ENCODE results near the gene GAS2L2. TPM values are rescaled to one million over a fixed set of nuclear protein-coding genes. Genes with fewer than 3 reads are reported as not detected.
A peak's percentile ranks its signal among the peaks of the same experiment; 100 is the strongest.

The GAS2L2 gene
- total and polyA plus RNA-seq, 2 donors (not counting 1 experiment from before 2014, with no cell fraction given), result 0.09 to 0.17 TPM

GRCh38 chr17:35748341-35748841 is 4.6 kb downstream of the GAS2L2 start:
- ChIA-PET CTCF (interaction anchor here (0.7 to 2.7 kb wide), 16 partner anchors 8 to 578 kb away, joined by 3 to 65 read pairs (median 8); partner anchors contain the start of gene C17orf50), POLR2A (no interaction called here)
- intact Hi-C loops (cut with micrococcal nuclease), result loop anchor here (5.0 kb wide), 1 partner anchor 1326 kb away; no protein-coding TSS in a partner anchor
- Histone ChIP-seq H3K4me1 (ENCODE audit: control insufficient read depth in 2 of 2, insufficient read depth in 2 of 2, low read length in 2 of 2) (peaks cover 3 to 10% of the 10 kb centered on the region in 2 donors), H2AFZ (ENCODE audit: insufficient read depth, low read depth, low read length, poor library complexity, severe bottlenecking) (no peak overlapping the region), H3K27ac (ENCODE audit: low read length in 2 of 2) (no peak overlapping the region), H3K4me3 (ENCODE audit: control extremely low read depth in 1 of 5, extremely low read depth in 1 of 5, insufficient read depth in 1 of 5, low read depth in 2 of 5, low read length in 4 of 5) (no peak overlapping the region), H3K79me2 (ENCODE audit: control insufficient read depth, insufficient read depth, low read length) (no peaks in the 10 kb centered on the region), H3K4me2 (replicated peaks; ENCODE audit: low read depth, low read length, poor library complexity, severe bottlenecking) (no peak overlapping the region), H4K20me1 (ENCODE audit: control insufficient read depth, insufficient read depth, low read length, poor library complexity, severe bottlenecking) (no peaks in the 10 kb centered on the region), H3K36me3 (replicated peaks in 1 of 2; ENCODE audit: control extremely low read depth in 1 of 2, control insufficient read depth in 1 of 2, extremely low read depth in 1 of 2, insufficient read depth in 2 of 2, low read length in 1 of 2) (no peaks in the 10 kb centered on the region), H3K27me3 (replicated peaks in 1 of 4; ENCODE audit: control extremely low read depth in 1 of 4, control insufficient read depth in 3 of 4, insufficient read depth in 4 of 4, low read length in 3 of 4) (peaks cover 0 to 52% (median 23%) of the 10 kb centered on the region in 4 experiments), H3K9me3 (ENCODE audit: control extremely low read depth in 1 of 3, control insufficient read depth in 2 of 3, insufficient read depth in 1 of 3, low read length in 2 of 3) (peaks cover 0 to 14% (median 0%) of the 10 kb centered on the region in 3 donors), H3K9ac (ENCODE audit: low read length) (no peak overlapping the region)
- TF ChIP-seq EZH2 (IDR thresholded peaks at IDR 0.05; ENCODE audit: borderline replicate concordance, insufficient read depth, low read depth, low read length, poor library complexity, severe bottlenecking) (no peak), CTCF (IDR thresholded peaks at IDR 0.05) (no peak)
- DNase-seq, result no peak
- H3K9me3 Mint-ChIP-seq (ENCODE audit: insufficient read depth), result no peaks in the 10 kb centered on the region
- H3K4me1 Mint-ChIP-seq, result peaks cover 6% of the 10 kb centered on the region
- no peak for ATAC-seq (ENCODE audit: low read depth)
- peaks cover 56% of the 10 kb centered on the region for H3K27me3 Mint-ChIP-seq
- no peak overlapping the region for H3K4me3 Mint-ChIP-seq
- WGBS (ENCODE audit: insufficient coverage), result 46% methylated on average over 3 of the region's 4 CpGs
- no peak overlapping the region for H3K27ac Mint-ChIP-seq

DNA sequence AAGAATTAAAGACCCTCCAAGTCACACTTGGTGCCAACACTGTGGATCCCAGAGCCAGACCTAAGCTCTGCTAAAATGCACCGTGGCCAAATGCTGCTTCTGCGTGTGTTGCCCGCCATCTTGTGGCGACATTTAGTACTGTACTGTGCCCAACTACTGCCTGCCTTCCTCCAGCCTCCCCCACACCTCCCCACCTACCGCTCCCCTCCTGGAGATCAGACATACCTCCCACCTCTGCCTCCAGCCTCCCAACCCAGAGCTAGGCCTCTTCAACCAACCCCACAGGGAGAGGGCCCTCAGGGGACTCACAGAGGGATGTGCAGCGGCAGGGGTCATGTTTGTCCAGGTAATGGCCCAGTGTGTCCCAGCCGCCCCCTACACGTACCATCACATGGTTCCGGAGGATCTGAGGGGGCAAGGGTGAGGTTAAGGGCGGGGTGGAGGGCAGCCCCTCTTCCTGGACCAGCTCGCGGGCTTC is 5.5 kb downstream of the GAS2L2 start:
- intact Hi-C loops (cut with micrococcal nuclease), result loop anchor here (1.0 to 5.0 kb wide), 4 partner anchors 193 to 1325 kb away; no protein-coding TSS in a partner anchor
- Mint-ChIP-seq H3K4me3 (no peak overlapping the region), H3K27ac (no peak overlapping the region), H3K4me1 (peaks cover 6% of the 10 kb centered on the region), H3K9me3 (ENCODE audit: insufficient read depth) (no peaks in the 10 kb centered on the region), H3K27me3 (peaks cover 51% of the 10 kb centered on the region)
- peaks cover 0 to 14% (median 0%) of the 10 kb centered on the region in 3 donors for H3K9me3 ChIP-seq (ENCODE audit: control extremely low read depth in 1 of 3, control insufficient read depth in 2 of 3, insufficient read depth in 1 of 3, low read length in 2 of 3)
- ChIA-PET POLR2A (interaction anchor here (0.5 kb wide), 1 partner anchor 71 kb away, joined by 3 read pairs; no protein-coding TSS in a partner anchor), CTCF (interaction anchor here (0.7 to 2.7 kb wide), 48 partner anchors 9 to 1550 kb away, joined by 3 to 65 read pairs (median 4); partner anchors contain the start of genes C17orf50 and RASL10B)
- H3K27ac ChIP-seq (ENCODE audit: low read length in 2 of 2), result no peak overlapping the region
- H3K27me3 ChIP-seq (replicated peaks in 1 of 4; ENCODE audit: control extremely low read depth in 1 of 4, control insufficient read depth in 3 of 4, insufficient read depth in 4 of 4, low read length in 3 of 4), result peaks cover 0 to 51% (median 23%) of the 10 kb centered on the region in 4 experiments
- 40% methylated on average over 7 of the region's 12 CpGs for WGBS (ENCODE audit: insufficient coverage)
- no peak for TF ChIP-seq EZH2 (IDR thresholded peaks at IDR 0.05; ENCODE audit: borderline replicate concordance, insufficient read depth, low read depth, low read length, poor library complexity, severe bottlenecking)
- peak; percentile 88 for TF ChIP-seq CTCF (IDR thresholded peaks at IDR 0.05)
- no peak overlapping the region for H2AFZ ChIP-seq (ENCODE audit: insufficient read depth, low read depth, low read length, poor library complexity, severe bottlenecking)
- peak; percentile 84 for DNase-seq
- no peaks in the 10 kb centered on the region for H3K36me3 ChIP-seq (replicated peaks in 1 of 2; ENCODE audit: control extremely low read depth in 1 of 2, control insufficient read depth in 1 of 2, extremely low read depth in 1 of 2, insufficient read depth in 2 of 2, low read length in 1 of 2)
- no peaks in the 10 kb centered on the region for H3K79me2 ChIP-seq (ENCODE audit: control insufficient read depth, insufficient read depth, low read length)
- no peak overlapping the region for H3K4me3 ChIP-seq (ENCODE audit: control extremely low read depth in 1 of 5, extremely low read depth in 1 of 5, insufficient read depth in 1 of 5, low read depth in 2 of 5, low read length in 4 of 5)
- H4K20me1 ChIP-seq (ENCODE audit: control insufficient read depth, insufficient read depth, low read length, poor library complexity, severe bottlenecking), result no peaks in the 10 kb centered on the region
- H3K4me1 ChIP-seq (ENCODE audit: control insufficient read depth in 2 of 2, insufficient read depth in 2 of 2, low read length in 2 of 2), result peaks cover 3 to 10% of the 10 kb centered on the region in 2 donors
- ATAC-seq (ENCODE audit: low read depth), result peak; percentile 92
- no peak overlapping the region for H3K4me2 ChIP-seq (replicated peaks; ENCODE audit: low read depth, low read length, poor library complexity, severe bottlenecking)
- H3K9ac ChIP-seq (ENCODE audit: low read length), result no peak overlapping the region
